HEK293 (cell line): Measurements from ENCODE around the gene CPE.
"Not testable (repeated sequence)": the region's sequence is repeated elsewhere in the genome, so short reads cannot be mapped to it uniquely, and the experiment has no call there.

Experiments
- CTCF ChIA-PET: fragments of 350-600 bp; formaldehyde crosslinking; extraction: SDS; loops from one replicate; lab custom pipeline; 2021; ENCODE audit warnings: antibody characterized with exemption; lab: Yijun Ruan, JAX
- POLR2A ChIA-PET: fragments of 300-600 bp; formaldehyde crosslinking; extraction: SDS; loops from one replicate; lab custom pipeline; 2020; ENCODE audit warnings: antibody characterized with exemption, inconsistent platforms; lab: Yijun Ruan, JAX
- H3K27ac ChIP-seq: fragments of 200-500 bp; sonication (Bioruptor generic); 2 replicates; pipeline ENCODE4 v1.5.1; 2014; ENCODE audit warnings: low read depth, low read length, control low read depth, inconsistent platforms; ENCODE audit errors: extremely low read depth
- H3K36me3 ChIP-seq, 2 experiments: fragments of 200-500 bp in 1 of 2; sonication (Bioruptor generic) in 1 of 2; 1 replicate in 1 of 2; 2 replicates in 1 of 2; pipeline ENCODE4 v1.5.1; 2014 to 2017; ENCODE audit warnings: inconsistent platforms in 2 of 2, low read length in 2 of 2; ENCODE audit not compliant: control insufficient read depth in 2 of 2, insufficient read depth in 1 of 2
- H3K4me1 ChIP-seq: fragments of 200-500 bp; sonication (Bioruptor generic); 2 replicates; pipeline ENCODE4 v1.5.1; 2014; ENCODE audit warnings: mild to moderate bottlenecking, low read length, inconsistent platforms; ENCODE audit not compliant: control insufficient read depth, insufficient read depth
- H3K4me3 ChIP-seq: 2 replicates; pipeline ENCODE4 v1.5.1; 2011; ENCODE audit warnings: low read depth, mild to moderate bottlenecking, control low read depth, low read length, moderate library complexity
- H3K9me3 ChIP-seq: fragments of 200-500 bp; sonication (Bioruptor generic); 2 replicates; pipeline ENCODE4 v1.5.1; 2014; ENCODE audit warnings: low read depth, low read length, inconsistent platforms; ENCODE audit not compliant: control insufficient read depth, insufficient read depth
- GFI1B ChIP-seq: fragments of 450-650 bp; formaldehyde crosslinking; IDR thresholded peaks from 2 replicates; pipeline ENCODE4 v1.5.1; 2016; ENCODE audit warnings: missing biosample characterization, missing genetic modification characterization
- KLF7 ChIP-seq: fragments of 450-650 bp; formaldehyde crosslinking; IDR thresholded peaks from 2 replicates; pipeline ENCODE4 v1.5.1; 2016; ENCODE audit warnings: missing biosample characterization, missing genetic modification characterization, borderline replicate concordance
- SALL2 ChIP-seq: fragments of 450-650 bp; formaldehyde crosslinking; IDR thresholded peaks from 2 replicates; pipeline ENCODE4 v1.5.0; 2017; ENCODE audit warnings: missing biosample characterization, mild to moderate bottlenecking, missing genetic modification characterization, borderline replicate concordance
- ZBTB7A ChIP-seq: fragments of 450-650 bp; formaldehyde crosslinking; IDR thresholded peaks from 2 replicates; pipeline ENCODE4 v1.5.1; 2016; ENCODE audit warnings: low read depth, missing biosample characterization, missing genetic modification characterization
- ZIC2 ChIP-seq: fragments of 450-650 bp; formaldehyde crosslinking; IDR thresholded peaks from 2 replicates; pipeline ENCODE4 v1.5.1; 2016; ENCODE audit warnings: missing biosample characterization, missing genetic modification characterization
- ZNF114 ChIP-seq: fragments of 450-650 bp; formaldehyde crosslinking; IDR thresholded peaks from 2 replicates; pipeline ENCODE4 v1.5.0; 2017; ENCODE audit warnings: missing biosample characterization, missing genetic modification characterization
- ZNF155 ChIP-seq: fragments of 450-650 bp; formaldehyde crosslinking; IDR thresholded peaks from 2 replicates; pipeline ENCODE4 v1.5.1; 2016; ENCODE audit warnings: missing biosample characterization, missing genetic modification characterization
- ZNF211 ChIP-seq: fragments of 450-650 bp; formaldehyde crosslinking; IDR thresholded peaks from 2 replicates; pipeline ENCODE4 v1.5.1; 2016; ENCODE audit warnings: low read depth, missing biosample characterization, missing genetic modification characterization
- ZNF248 ChIP-seq: fragments of 450-650 bp; formaldehyde crosslinking; IDR thresholded peaks from 2 replicates; pipeline ENCODE4 v1.5.1; 2017; ENCODE audit warnings: missing biosample characterization, missing genetic modification characterization
- ZNF335 ChIP-seq: fragments of 450-650 bp; formaldehyde crosslinking; conservative IDR thresholded peaks from 2 replicates; pipeline ENCODE4 v1.5.1; 2016; ENCODE audit warnings: missing biosample characterization, missing genetic modification characterization
- ZNF350 ChIP-seq: fragments of 450-650 bp; formaldehyde crosslinking; IDR thresholded peaks from 2 replicates; pipeline ENCODE4 v1.5.0; 2017; ENCODE audit warnings: missing biosample characterization, mild to moderate bottlenecking, missing genetic modification characterization
- ZNF473 ChIP-seq: fragments of 450-650 bp; formaldehyde crosslinking; IDR thresholded peaks from 2 replicates; pipeline ENCODE4 v1.5.1; 2017; ENCODE audit warnings: missing biosample characterization, missing genetic modification characterization
- ZNF514 ChIP-seq: fragments of 450-650 bp; formaldehyde crosslinking; IDR thresholded peaks from 2 replicates; pipeline ENCODE4 v1.5.1; 2016; ENCODE audit warnings: missing biosample characterization, missing genetic modification characterization
- ZNF610 ChIP-seq: fragments of 450-650 bp; formaldehyde crosslinking; IDR thresholded peaks from 2 replicates; pipeline ENCODE4 v1.5.1; 2016; ENCODE audit warnings: missing biosample characterization, missing genetic modification characterization, borderline replicate concordance
- ZNF624 ChIP-seq: fragments of 450-650 bp; formaldehyde crosslinking; IDR thresholded peaks from 2 replicates; pipeline ENCODE4 v1.5.1; 2017; ENCODE audit warnings: missing biosample characterization, missing genetic modification characterization
- ZNF776 ChIP-seq: fragments of 450-650 bp; formaldehyde crosslinking; IDR thresholded peaks from 2 replicates; pipeline ENCODE4 v1.5.0; 2017; ENCODE audit warnings: missing biosample characterization, missing genetic modification characterization, borderline replicate concordance
- TF ChIP-seq, protein P1 (sequence below): fragments of 450-650 bp; formaldehyde crosslinking; IDR thresholded peaks from 2 replicates; pipeline ENCODE4 v1.5.1; 2016; ENCODE audit warnings: missing biosample characterization, missing genetic modification characterization
- TF ChIP-seq, protein P2 (sequence below): fragments of 450-650 bp; formaldehyde crosslinking; conservative IDR thresholded peaks from 2 replicates; pipeline ENCODE4 v1.5.1; 2016; ENCODE audit warnings: low read depth, missing biosample characterization, missing genetic modification characterization
- TF ChIP-seq, protein P3 (sequence below): fragments of 450-650 bp; formaldehyde crosslinking; IDR thresholded peaks from 2 replicates; pipeline ENCODE4 v1.5.1; 2016; ENCODE audit warnings: missing biosample characterization, missing genetic modification characterization
- TF ChIP-seq, protein P4 (sequence below): fragments of 450-650 bp; formaldehyde crosslinking; IDR thresholded peaks from 2 replicates; pipeline ENCODE4 v1.5.1; 2016; ENCODE audit warnings: missing biosample characterization, missing genetic modification characterization
- TF ChIP-seq, protein P5 (sequence below): fragments of 450-650 bp; formaldehyde crosslinking; IDR thresholded peaks from 2 replicates; pipeline ENCODE4 v1.5.1; 2017; ENCODE audit warnings: missing biosample characterization, missing genetic modification characterization

The CPE gene

DNA sequence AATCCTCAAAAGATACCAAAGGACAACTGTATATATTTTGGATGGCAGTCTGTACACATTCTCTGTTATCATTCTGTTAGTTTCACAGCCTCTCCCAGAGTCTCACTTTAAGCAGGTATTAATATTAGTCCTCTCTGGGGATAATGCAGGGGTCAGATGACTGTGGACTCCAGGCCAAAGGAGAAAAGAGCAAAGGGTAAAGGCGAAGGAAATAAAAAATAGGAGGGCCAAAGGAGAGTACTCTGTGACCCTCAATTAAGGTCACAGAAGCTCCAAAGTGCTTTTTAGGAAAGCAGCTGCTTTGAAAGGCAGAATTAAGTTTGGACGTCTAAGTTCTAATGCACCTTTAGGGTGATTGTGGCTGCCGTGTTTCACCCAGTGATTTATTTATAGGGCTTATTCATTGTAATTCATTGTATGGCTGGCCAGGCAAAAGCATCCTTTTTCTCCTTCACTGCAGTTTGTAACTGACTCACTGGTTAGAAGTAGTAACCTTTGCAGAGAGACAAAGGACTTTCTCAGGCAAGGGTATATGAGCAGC lies 43.6 kb upstream of the CPE start:
- H3K4me1 ChIP-seq = no peaks in the 10 kb centered on the region
- no peak for TF ChIP-seq ZNF350 (tag by site-specific recombination)
- TF ChIP-seq ZNF514 (tag by site-specific recombination) = no peak
- no peak for TF ChIP-seq ZIC2
- no peak for TF ChIP-seq ZNF335 (tag by site-specific recombination)
- no peak for TF ChIP-seq ZNF610 (tag by site-specific recombination)
- no peak for TF ChIP-seq ZNF211 (tag by site-specific recombination)
- TF ChIP-seq, protein P1, sequence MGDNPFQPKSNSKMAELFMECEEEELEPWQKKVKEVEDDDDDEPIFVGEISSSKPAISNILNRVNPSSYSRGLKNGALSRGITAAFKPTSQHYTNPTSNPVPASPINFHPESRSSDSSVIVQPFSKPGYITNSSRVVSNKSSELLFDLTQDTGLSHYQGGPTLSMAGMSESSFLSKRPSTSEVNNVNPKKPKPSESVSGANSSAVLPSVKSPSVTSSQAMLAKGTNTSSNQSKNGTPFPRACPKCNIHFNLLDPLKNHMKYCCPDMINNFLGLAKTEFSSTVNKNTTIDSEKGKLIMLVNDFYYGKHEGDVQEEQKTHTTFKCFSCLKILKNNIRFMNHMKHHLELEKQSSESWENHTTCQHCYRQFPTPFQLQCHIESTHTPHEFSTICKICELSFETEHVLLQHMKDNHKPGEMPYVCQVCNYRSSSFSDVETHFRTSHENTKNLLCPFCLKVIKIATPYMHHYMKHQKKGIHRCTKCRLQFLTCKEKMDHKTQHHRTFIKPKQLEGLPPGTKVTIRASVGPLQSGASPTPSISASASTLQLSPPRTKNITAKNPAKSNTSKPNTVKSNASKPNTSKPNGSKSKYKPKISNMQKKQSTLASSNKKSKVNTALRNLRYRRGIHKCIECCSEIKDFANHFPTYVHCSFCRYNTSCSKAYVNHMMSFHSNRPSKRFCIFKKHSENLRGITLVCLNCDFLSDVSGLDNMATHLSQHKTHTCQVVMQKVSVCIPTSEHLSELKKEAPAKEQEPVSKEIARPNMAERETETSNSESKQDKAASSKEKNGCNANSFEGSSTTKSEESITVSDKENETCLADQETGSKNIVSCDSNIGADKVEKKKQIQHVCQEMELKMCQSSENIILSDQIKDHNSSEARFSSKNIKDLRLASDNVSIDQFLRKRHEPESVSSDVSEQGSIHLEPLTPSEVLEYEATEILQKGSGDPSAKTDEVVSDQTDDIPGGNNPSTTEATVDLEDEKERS (tag by site-specific recombination) = no peak
- no peak for TF ChIP-seq ZNF155 (tag by site-specific recombination)
- no peak for TF ChIP-seq ZNF114 (tag by site-specific recombination)
- no peak for TF ChIP-seq ZNF624
- no peak for TF ChIP-seq ZBTB7A (tag by site-specific recombination)
- TF ChIP-seq, protein P2, sequence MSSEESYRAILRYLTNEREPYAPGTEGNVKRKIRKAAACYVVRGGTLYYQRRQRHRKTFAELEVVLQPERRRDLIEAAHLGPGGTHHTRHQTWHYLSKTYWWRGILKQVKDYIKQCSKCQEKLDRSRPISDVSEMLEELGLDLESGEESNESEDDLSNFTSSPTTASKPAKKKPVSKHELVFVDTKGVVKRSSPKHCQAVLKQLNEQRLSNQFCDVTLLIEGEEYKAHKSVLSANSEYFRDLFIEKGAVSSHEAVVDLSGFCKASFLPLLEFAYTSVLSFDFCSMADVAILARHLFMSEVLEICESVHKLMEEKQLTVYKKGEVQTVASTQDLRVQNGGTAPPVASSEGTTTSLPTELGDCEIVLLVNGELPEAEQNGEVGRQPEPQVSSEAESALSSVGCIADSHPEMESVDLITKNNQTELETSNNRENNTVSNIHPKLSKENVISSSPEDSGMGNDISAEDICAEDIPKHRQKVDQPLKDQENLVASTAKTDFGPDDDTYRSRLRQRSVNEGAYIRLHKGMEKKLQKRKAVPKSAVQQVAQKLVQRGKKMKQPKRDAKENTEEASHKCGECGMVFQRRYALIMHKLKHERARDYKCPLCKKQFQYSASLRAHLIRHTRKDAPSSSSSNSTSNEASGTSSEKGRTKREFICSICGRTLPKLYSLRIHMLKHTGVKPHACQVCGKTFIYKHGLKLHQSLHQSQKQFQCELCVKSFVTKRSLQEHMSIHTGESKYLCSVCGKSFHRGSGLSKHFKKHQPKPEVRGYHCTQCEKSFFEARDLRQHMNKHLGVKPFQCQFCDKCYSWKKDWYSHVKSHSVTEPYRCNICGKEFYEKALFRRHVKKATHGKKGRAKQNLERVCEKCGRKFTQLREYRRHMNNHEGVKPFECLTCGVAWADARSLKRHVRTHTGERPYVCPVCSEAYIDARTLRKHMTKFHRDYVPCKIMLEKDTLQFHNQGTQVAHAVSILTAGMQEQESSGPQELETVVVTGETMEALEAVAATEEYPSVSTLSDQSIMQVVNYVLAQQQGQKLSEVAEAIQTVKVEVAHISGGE = no peak
- TF ChIP-seq ZNF248 = no peak
- no peak for TF ChIP-seq SALL2 (tag by site-specific recombination)
- TF ChIP-seq KLF7 = no peak
- TF ChIP-seq, all 188 proteins: peak for 0
- Histone ChIP-seq H3K9me3 (no peaks in the 10 kb centered on the region), H3K36me3 (peaks cover 28 to 39% of the 10 kb centered on the region in 2 experiments), H3K27ac (no peak overlapping the region), H3K4me3 (no peak overlapping the region)
- POLR2A ChIA-PET = no interaction called here
- CTCF ChIA-PET = no interaction called here

DNA sequence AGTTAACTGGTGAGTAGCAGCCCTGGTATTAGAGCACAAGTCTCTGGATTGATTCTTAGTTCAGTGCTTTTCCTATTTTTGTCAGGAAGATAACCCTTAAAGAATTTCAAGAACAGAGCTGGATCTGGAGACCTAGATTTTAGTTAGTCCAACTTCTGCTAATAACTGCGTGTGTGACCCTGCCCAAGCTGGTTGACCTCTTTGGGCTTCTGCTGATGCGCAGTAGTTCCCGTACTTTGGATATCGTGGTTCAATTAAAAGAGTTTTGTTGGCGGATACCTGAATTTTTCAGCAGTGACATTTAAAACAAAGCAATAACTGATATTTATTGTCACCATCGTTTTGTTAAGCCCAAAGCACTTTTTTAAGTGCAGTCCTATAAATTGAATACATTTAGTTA lies 42.1 kb upstream of the CPE start:
- Histone ChIP-seq H3K36me3 (peaks cover 32 to 48% of the 10 kb centered on the region in 2 experiments), H3K4me3 (no peak overlapping the region), H3K9me3 (no peaks in the 10 kb centered on the region), H3K4me1 (no peaks in the 10 kb centered on the region), H3K27ac (no peak overlapping the region)
- POLR2A ChIA-PET = no interaction called here
- TF ChIP-seq, protein P3, sequence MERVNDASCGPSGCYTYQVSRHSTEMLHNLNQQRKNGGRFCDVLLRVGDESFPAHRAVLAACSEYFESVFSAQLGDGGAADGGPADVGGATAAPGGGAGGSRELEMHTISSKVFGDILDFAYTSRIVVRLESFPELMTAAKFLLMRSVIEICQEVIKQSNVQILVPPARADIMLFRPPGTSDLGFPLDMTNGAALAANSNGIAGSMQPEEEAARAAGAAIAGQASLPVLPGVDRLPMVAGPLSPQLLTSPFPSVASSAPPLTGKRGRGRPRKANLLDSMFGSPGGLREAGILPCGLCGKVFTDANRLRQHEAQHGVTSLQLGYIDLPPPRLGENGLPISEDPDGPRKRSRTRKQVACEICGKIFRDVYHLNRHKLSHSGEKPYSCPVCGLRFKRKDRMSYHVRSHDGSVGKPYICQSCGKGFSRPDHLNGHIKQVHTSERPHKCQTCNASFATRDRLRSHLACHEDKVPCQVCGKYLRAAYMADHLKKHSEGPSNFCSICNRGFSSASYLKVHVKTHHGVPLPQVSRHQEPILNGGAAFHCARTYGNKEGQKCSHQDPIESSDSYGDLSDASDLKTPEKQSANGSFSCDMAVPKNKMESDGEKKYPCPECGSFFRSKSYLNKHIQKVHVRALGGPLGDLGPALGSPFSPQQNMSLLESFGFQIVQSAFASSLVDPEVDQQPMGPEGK (tag by site-specific recombination) = no peak
- TF ChIP-seq, protein P4, sequence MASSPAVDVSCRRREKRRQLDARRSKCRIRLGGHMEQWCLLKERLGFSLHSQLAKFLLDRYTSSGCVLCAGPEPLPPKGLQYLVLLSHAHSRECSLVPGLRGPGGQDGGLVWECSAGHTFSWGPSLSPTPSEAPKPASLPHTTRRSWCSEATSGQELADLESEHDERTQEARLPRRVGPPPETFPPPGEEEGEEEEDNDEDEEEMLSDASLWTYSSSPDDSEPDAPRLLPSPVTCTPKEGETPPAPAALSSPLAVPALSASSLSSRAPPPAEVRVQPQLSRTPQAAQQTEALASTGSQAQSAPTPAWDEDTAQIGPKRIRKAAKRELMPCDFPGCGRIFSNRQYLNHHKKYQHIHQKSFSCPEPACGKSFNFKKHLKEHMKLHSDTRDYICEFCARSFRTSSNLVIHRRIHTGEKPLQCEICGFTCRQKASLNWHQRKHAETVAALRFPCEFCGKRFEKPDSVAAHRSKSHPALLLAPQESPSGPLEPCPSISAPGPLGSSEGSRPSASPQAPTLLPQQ = no peak
- TF ChIP-seq GFI1B = no peak
- TF ChIP-seq, protein P5, sequence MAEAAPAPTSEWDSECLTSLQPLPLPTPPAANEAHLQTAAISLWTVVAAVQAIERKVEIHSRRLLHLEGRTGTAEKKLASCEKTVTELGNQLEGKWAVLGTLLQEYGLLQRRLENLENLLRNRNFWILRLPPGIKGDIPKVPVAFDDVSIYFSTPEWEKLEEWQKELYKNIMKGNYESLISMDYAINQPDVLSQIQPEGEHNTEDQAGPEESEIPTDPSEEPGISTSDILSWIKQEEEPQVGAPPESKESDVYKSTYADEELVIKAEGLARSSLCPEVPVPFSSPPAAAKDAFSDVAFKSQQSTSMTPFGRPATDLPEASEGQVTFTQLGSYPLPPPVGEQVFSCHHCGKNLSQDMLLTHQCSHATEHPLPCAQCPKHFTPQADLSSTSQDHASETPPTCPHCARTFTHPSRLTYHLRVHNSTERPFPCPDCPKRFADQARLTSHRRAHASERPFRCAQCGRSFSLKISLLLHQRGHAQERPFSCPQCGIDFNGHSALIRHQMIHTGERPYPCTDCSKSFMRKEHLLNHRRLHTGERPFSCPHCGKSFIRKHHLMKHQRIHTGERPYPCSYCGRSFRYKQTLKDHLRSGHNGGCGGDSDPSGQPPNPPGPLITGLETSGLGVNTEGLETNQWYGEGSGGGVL (tag by site-specific recombination) = no peak
- TF ChIP-seq ZNF473 (tag by site-specific recombination) = no peak
- no peak for TF ChIP-seq ZNF776 (tag by site-specific recombination)
- CTCF ChIA-PET = no interaction called here

DNA sequence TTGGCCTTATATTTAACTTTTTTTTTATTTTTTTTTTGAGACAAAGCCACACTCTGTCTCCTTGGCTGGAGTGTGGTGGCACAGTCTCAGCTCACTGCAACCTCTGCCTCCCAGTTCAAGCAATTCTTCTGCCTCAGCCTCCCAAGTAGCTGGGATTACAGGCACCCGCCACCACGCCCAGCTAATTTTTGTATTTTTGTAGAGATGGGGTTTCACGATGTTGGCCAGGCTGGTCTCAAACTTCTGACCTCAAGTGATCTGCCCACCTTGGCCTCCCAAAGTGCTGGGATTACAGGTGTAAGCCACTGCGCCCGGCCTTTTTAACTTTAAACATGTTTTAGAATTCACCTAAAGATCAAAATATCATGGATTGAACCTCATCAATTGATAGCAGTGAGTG lies 36.5 kb upstream of the CPE start:
- H3K36me3 ChIP-seq = peaks cover 38 to 46% of the 10 kb centered on the region in 2 experiments
- POLR2A ChIA-PET = interaction anchor here (0.6 to 0.7 kb wide), 2 partner anchors 94 to 229 kb away, joined by 3 read pairs; partner anchors contain the start of gene TMEM192

More for the DNA sequence above, 36.5 kb upstream of the CPE start:
- not testable (repeated sequence) for H3K4me3 ChIP-seq, H3K4me1 ChIP-seq, H3K27ac ChIP-seq, H3K9me3 ChIP-seq
- CTCF ChIA-PET = interaction anchor here (0.9 to 1.0 kb wide), 2 partner anchors 35 to 211 kb away, joined by 3 to 5 read pairs; no protein-coding TSS in a partner anchor
